ENCODE data around the gene EYS.

Gene EYS

GRCh38 chr6:64803470-64804166, 903.4 kb downstream of the EYS start:
- no peak for DNase-seq

GRCh38 chr6:64792534-64792933, 914.5 kb downstream of the EYS start:
- no peak for DNase-seq

- no peak for DNase-seq
These were observed 917.5 kb downstream of the EYS start for GRCh38 chr6:64789476-64789875.

DNA sequence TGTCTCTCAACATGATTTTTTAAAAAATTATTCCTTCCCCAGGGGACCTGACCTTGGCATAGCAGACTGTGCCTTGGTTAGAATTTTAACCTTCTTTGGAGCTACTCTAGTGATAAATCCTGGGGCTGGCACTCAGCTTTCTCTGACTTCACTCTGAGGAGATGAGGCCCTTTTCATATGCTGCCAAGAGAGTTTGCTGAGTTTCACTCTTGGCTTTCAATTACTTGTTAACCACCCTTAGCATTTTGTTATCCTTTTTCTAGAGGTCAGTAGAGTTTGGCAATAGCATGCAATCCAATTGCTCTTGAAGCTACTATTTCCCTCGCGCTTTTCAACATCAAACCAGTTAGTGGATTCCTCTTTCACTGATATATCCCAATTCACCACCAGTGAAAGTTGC, 920.3 kb downstream of the EYS start:
- DNase-seq = no peak

DNA sequence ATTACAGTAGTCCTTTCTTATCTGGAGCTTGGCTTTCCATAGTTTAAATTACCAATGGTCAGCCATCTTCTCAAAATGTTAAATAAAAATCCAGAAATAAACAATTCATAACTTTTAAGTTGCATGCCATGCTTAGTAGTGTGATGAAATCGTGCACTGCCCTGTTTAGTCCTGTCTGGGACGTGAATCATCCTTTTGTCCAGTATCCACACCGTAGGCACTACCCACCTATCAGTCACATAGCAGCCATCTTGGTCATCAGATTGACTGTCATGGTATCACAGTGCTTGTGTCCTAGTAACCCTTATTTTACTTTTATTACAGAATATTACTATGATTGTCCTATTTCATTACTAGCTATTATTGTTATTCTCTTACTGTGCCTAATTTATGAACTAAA, 924.1 kb downstream of the EYS start:
- no peak for DNase-seq

DNA sequence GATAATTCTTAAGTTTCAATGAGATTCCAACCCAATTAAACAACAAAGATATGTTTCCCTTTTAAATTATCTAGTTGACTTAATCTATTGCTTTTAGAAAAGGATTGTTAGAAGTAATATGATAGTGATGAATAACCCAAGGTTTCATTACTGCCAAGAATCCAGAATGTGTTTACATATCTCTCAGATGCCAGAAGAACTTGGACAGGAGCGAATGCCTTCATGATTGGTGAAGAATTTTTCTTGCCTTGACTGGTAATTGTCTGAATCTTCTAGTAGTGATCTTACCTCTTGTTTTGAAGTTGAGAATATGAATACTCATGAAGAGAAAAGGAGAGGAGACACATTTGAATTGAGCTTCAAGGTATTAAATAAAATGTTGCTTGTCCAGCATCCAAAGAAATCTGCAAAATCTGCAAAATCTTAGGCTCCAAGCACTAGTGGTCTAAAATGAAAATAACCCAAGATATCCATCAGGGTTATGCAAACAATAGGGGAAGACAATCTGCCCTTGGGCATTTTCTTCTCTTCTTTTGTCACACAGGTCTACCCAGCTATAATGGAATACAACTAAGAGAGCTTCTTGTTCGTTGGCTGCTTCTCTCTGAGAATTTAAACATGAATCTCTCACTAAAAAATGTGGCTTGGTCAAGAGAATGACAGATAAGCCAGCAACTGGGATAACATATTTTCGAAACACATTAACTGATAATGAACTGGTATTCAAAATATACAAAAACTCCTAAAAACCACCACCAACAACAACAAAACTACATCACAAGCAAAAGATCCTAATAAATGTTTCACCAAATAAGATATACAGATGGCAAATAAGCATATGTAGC, 928.9 kb downstream of the EYS start:
- no peak for DNase-seq

DNA sequence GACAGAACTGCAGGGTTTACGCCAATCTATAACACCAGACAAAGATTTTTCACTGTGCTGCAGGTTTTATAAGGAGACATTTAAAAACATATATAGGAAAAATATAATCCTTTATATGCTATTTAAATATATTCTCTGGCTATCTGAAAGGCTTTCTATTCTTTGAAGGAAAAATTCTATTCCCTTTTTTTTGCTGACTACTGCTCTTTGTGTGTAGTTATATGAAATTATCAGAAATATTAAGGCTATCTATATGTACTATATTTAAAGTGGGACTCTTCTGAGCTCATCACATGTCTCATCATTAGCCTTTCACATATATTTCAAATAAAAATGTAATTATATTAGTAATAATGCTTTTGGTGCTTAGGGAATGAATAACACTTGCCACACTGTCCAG, 930.7 kb downstream of the EYS start:
- DNase-seq = no peak

DNA sequence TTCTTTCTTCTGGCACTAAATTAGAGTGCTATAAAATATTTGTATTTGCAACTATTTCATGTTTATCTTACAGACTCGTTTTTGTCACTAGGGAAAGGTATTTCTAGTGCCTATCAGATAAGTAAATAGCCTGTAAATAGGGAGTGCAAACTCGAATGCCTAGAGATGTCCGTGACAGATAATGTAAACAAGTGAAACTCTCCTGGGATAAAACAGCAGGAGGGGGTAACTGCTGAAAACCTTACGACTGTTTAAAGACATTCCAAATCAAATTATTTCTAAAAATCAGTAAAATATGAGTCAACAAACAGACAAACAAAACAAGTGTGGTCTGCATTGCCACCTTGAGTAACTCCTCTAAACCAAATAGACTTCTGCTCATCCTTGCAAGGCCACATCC, 932.1 kb downstream of the EYS start:
- no peak for DNase-seq

- DNase-seq = no peak
These were observed 956.1 kb downstream of the EYS start for GRCh38 chr6:64750910-64751309.

DNA sequence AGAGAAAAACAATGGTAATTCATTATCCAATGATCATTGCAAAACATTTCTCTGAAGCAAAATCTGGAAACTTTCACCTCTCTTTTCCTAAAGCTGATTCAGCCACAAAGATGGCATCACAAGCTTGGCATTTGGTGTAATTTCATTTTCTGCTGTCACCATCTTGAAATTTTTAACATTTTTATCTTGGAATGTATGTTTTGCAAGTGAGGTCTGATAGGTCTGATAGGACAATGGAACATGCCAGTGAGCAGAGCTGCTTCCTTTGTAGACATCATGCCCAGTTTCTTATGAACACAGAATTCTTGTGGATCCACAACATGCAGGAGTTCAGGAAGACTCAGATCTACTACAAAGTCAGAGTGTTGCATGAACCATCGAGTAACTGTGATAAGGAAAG, 969.6 kb downstream of the EYS start:
- DNase-seq = no peak

GRCh38 chr6:64736421-64736950, 970.5 kb downstream of the EYS start:
- DNase-seq = no peak

GRCh38 chr6:64733433-64733832, 973.6 kb downstream of the EYS start:
- DNase-seq = no peak

DNA sequence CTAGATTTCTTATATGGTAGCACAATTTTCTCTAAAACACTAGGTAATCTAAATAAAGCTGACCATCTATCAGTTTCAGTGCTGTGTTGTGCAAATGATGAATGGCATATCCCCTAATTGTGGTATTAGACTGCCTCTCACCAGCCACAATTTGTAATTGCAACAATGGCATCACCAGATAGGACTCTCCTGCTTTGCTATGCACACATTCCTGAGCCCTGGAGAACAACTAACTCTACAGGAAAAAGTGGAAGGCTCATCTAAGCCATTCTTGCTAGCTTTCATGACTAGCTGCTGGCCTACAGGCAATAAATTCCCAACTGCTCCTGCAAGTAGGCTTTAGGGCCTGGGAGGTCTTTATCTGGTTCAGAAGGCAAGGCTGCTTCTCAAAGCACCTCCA, 974.1 kb downstream of the EYS start:
- no peak for DNase-seq

DNA sequence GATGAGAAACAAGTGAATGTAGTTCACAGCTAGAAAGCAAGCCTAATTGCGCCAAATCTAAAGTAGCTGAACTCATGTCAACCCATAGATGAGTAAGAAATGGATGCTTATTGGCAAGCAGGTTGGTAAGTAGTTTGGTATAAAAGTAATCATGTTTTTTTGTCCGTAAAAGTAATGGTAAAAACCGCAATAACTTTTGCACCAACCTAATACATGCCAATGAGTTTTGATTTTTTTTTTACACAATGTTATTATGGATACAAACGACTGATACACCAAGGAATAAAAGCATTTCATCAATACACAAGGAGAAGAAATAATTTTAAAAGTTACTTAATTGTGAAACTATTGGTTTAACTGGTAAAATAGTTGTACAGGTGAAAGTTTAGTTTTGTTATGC, 977.5 kb downstream of the EYS start:
- DNase-seq = no peak

- no peak for DNase-seq
These were observed 980.0 kb downstream of the EYS start for GRCh38 chr6:64727075-64727474.

GRCh38 chr6:64724091-64724490, 982.9 kb downstream of the EYS start:
- DNase-seq = no peak

DNA sequence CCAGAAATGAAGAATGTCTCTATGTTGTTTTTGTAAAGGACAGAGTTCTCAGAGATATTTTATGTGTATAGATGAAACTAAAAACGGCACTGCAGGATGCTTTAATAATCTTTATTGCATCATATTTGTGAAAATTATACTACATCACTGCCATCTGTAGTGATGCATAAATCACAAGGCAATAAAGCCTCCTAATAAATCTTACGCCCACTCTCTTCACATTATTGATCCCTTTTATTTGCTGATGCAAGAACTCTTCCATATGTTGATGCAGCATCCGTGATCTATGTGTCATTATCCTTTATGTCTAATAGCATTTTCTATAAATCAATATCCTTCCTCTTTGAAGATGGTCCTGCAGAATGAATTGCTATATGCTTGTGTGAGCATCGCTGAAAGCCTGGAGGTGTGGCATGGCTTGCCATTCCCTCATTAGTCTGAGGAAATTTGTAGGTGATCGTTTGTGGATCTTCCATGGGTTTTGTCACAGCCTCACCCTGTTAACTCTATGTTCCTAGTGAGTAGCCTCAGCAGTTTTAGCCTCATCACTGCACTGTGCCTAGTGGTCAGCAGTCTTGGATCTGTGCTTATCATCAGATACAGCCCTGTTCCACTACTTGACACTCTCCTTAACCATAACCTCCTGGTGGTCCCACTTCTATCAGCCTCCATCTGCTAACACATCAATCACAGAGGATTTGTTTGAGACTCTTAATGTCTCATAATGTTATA, 983.5 kb downstream of the EYS start:
- no peak for DNase-seq

DNA sequence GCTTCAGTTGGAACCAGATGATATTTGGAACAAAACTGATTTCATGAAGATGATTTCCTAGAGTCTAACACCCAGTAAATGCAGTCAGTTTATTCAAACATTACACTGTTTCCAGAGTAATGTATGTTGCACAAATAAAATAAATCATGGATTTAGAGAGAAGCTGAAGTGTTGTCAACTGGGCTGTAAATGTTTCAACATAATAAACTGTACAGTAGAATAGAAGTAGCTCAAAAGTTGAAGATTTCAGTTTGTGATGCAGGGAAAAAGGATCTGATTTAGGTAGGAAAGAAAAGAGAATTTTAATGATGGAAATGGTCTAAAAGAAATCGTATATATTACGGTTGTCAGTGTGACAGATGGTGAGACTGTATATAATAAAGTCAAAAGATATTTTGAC, 985.2 kb downstream of the EYS start:
- no peak for DNase-seq

- no peak for DNase-seq
These were observed 989.7 kb downstream of the EYS start for GRCh38 chr6:64717281-64717680.

DNA sequence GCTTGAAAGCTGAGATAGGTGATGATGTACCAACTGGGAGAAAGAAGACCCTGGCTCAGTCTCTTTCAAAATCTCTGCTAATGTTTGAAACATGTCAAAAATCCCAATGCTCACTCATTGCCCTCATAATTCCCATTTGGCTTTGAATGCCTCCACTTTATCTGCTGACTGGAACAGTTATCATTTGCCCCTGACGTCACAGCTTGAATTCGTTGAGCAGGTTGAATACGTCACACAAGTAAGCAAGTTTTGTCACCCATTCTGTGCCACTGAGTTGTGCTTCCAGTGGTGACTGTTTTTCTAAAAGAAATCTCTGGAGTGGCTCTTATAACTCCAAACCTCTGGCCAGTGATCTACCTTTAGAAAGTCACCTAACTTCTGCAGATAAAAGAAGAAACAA, 991.4 kb downstream of the EYS start:
- DNase-seq = no peak

GRCh38 chr6:64714073-64714472, 993.0 kb downstream of the EYS start:
- no peak for DNase-seq

DNA sequence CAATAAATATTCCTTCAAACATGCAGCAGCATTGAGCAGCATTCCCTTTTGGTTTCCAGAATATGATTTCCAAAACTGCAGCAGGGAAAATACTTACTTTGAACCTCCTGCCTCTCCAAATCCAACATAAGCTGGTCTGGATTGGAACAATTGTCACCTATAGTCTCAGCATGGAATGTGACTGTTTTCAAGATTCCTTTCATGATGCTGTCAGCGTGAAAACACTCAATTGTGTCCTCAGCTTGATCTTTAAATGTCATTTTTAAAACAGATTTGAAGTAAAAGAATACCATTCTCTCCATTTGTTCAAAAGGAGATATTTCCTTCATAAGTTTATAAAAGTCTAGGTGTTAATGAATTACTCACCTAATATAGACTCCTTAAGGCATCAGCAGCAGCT, 993.9 kb downstream of the EYS start:
- DNase-seq = no peak

- no peak for DNase-seq
These were observed 994.4 kb downstream of the EYS start for GRCh38 chr6:64712606-64713005.

- DNase-seq = no peak
These were observed 1003.1 kb downstream of the EYS start for GRCh38 chr6:64703922-64704321.

Measured in activated CD4-positive, alpha-beta T cell treated with anti-CD3 and anti-CD28 coated beads, Interleukin-2, Interleukin-6, amounts not matched to agents 100 ng/mL and 50 ng/mL, durations not matched to agents 16 hours and 8 hours (primary cell).